GM18870 (cell line): Measurements from ENCODE around the gene CT45A3.
A peak's percentile ranks its signal among the peaks of the same experiment; 100 is the strongest.
"Not testable (repeated sequence)": the region's sequence is repeated elsewhere in the genome, so short reads cannot be mapped to it uniquely, and the experiment has no call there.

Source experiments
- ATAC-seq: cut with Tn5 transposase; IDR thresholded peaks from one replicate; pipeline ENCODE4 v1.9.1; 2021; ENCODE audit warnings: moderate library complexity; ENCODE audit not compliant: unreplicated experiment

The CT45A3 gene

GRCh38 chrX:135768091-135768490, at the start of gene CT45A3:
Gene CT45A3 (minus strand): TSS chrX:135768191. CDS start chrX:135764444, 3,747 bp downstream.
- not testable (repeated sequence) for ATAC-seq

GRCh38 chrX:135802687-135803086, 34.7 kb upstream of the CT45A3 start, which contains the start of gene CT45A6:
Gene CT45A6 (minus strand): TSS chrX:135802787. CDS start chrX:135798993, 3,794 bp downstream.
- ATAC-seq = not testable (repeated sequence)

GRCh38 chrX:135785403-135785802, 17.4 kb upstream of the CT45A3 start, which contains the start of gene CT45A5:
Gene CT45A5 (minus strand): TSS chrX:135785503. CDS start chrX:135781729, 3,774 bp downstream.
- ATAC-seq = not testable (repeated sequence)

GRCh38 chrX:135744739-135745138, 23.3 kb downstream of the CT45A3 start:
- ATAC-seq = not testable (repeated sequence)

- ATAC-seq = no peak
These were observed 26.7 kb downstream of the CT45A3 start for GRCh38 chrX:135741192-135741715.

GRCh38 chrX:135740681-135741149, 27.3 kb downstream of the CT45A3 start:
- peak; percentile 63 for ATAC-seq

GRCh38 chrX:135737366-135738071, 30.5 kb downstream of the CT45A3 start:
- no peak for ATAC-seq

GRCh38 chrX:135734666-135735065, 33.3 kb downstream of the CT45A3 start:
- ATAC-seq = not testable (repeated sequence)

GRCh38 chrX:135713795-135714194, 54.2 kb downstream of the CT45A3 start:
- ATAC-seq = no peak

- ATAC-seq = not testable (repeated sequence)
These were observed 54.8 kb downstream of the CT45A3 start, which contains the start of gene CT45A1 for GRCh38 chrX:135713183-135713689. Gene CT45A1 (plus strand): TSS chrX:135713639. CDS start chrX:135718941, 5,302 bp downstream.
